ENCODE data around the gene ZC3H12C. TPM values are rescaled to one million over a fixed set of nuclear protein-coding genes. Genes with fewer than 3 reads are reported as not detected.

ZC3H12C gene
- total and polyA plus RNA-seq, 2 of the 4 experiments (the other 2 are of a cell fraction) = 4.2 to 15.8 TPM

DNA sequence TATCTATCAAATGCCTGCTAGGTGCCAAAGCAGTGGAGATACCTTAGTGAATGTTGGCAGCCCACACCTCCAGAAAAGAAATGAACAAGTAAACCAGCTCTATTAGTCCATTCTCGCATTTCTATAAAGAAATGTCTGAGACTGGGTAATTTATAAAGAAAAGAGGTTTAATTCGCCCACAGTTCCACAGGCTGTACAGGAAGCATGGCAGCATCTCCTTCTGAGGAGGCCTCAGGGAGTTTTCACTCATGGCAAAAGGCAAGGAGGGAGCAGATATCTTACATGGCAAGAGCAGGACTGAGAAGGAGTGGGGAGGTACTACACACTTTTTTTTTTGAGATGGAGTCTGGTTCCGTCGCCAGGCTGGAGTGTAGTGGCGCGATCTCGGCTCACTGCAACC lies 18.7 kb upstream of the ZC3H12C start:
- CTCF ChIA-PET = no interaction called here
- H3K27me3 ChIP-seq (ENCODE audit: control insufficient read depth, insufficient read depth, low read length) = no peaks in the 10 kb centered on the region
- 0 out of 4 replicates have a peak, but pooled peaks cover 0 to 4% of the 10 kb centered on the region in 2 experiments for H3K79me1 ChIP-seq (ENCODE audit: low read depth in 1 of 2, low read length in 2 of 2)
- H3K4me2 ChIP-seq (ENCODE audit: low read depth, low read length) = no peak overlapping the region
- DNase-seq (no peak), ATAC-seq (ENCODE audit: low read depth) (no peak)
- BruUV-seq (replicated peaks) = no TSS peak
- H4K8ac ChIP-seq (ENCODE audit: low read depth in 2 of 2, low read length in 2 of 2) = no peak overlapping the region
- no peak overlapping the region for H4K91ac ChIP-seq (ENCODE audit: insufficient read depth, low read depth, low read length)
- TF ChIP-seq RCOR1 (IDR thresholded peaks at IDR 0.05; ENCODE audit: insufficient replicate concordance, low read length) (no peak), RFX5 (IDR thresholded peaks at IDR 0.05; ENCODE audit: low read depth, low read length) (no peak), FOS (IDR thresholded peaks at IDR 0.05; ENCODE audit: low read depth, low read length) (no peak), CEBPB (IDR thresholded peaks at IDR 0.05; ENCODE audit: low read depth, low read length) (no peak), BHLHE40 (IDR thresholded peaks at IDR 0.05; ENCODE audit: low read depth, low read length) (no peak), CHD1 (IDR thresholded peaks at IDR 0.05; ENCODE audit: low read depth, low read length) (no peak), MXI1 (IDR thresholded peaks at IDR 0.05; ENCODE audit: borderline replicate concordance, low read depth, low read length) (no peak)
- TF ChIP-seq, protein P1, sequence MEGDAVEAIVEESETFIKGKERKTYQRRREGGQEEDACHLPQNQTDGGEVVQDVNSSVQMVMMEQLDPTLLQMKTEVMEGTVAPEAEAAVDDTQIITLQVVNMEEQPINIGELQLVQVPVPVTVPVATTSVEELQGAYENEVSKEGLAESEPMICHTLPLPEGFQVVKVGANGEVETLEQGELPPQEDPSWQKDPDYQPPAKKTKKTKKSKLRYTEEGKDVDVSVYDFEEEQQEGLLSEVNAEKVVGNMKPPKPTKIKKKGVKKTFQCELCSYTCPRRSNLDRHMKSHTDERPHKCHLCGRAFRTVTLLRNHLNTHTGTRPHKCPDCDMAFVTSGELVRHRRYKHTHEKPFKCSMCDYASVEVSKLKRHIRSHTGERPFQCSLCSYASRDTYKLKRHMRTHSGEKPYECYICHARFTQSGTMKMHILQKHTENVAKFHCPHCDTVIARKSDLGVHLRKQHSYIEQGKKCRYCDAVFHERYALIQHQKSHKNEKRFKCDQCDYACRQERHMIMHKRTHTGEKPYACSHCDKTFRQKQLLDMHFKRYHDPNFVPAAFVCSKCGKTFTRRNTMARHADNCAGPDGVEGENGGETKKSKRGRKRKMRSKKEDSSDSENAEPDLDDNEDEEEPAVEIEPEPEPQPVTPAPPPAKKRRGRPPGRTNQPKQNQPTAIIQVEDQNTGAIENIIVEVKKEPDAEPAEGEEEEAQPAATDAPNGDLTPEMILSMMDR (conservative IDR thresholded peaks at IDR 0.05; ENCODE audit: low read depth, low read length) = no peak
- TF ChIP-seq, protein P2, sequence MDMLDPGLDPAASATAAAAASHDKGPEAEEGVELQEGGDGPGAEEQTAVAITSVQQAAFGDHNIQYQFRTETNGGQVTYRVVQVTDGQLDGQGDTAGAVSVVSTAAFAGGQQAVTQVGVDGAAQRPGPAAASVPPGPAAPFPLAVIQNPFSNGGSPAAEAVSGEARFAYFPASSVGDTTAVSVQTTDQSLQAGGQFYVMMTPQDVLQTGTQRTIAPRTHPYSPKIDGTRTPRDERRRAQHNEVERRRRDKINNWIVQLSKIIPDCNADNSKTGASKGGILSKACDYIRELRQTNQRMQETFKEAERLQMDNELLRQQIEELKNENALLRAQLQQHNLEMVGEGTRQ (IDR thresholded peaks at IDR 0.05; ENCODE audit: low read depth, low read length) = no peak
- H2AK5ac ChIP-seq (ENCODE audit: low read depth, low read length) = no peak overlapping the region
- H2AFZ ChIP-seq (replicated peaks; ENCODE audit: low read length, poor library complexity) = no peak overlapping the region
- no peaks in the 10 kb centered on the region for H3K36me3 ChIP-seq (ENCODE audit: control insufficient read depth, insufficient read depth, low read length)
- no peak overlapping the region for H3K23ac ChIP-seq (ENCODE audit: low read depth, low read length)
- H3K18ac ChIP-seq (ENCODE audit: low read depth, low read length) = no peak overlapping the region
- no peak overlapping the region for H2BK20ac ChIP-seq (ENCODE audit: low read depth, low read length)
- no peak overlapping the region for H2BK120ac ChIP-seq (ENCODE audit: low read depth, low read length)
- H3K4me3 ChIP-seq (ENCODE audit: insufficient read depth, low read depth, low read length) = no peak overlapping the region
- H3K4ac ChIP-seq (ENCODE audit: low read depth, low read length) = no peak overlapping the region
- no CpG with 5 or more reads among the region's 7 CpGs for WGBS, 2 experiments (ENCODE audit: extremely low coverage in 2 of 2, insufficient read length in 1 of 2)
- H3K27ac ChIP-seq (ENCODE audit: insufficient read depth, low read length) = no peak overlapping the region
- intact Hi-C loops (cut with micrococcal nuclease) = no loop called here
- H2BK5ac ChIP-seq (ENCODE audit: low read depth, low read length, poor library complexity, severe bottlenecking) = no peak overlapping the region
- no peak overlapping the region for H3K14ac ChIP-seq (replicated peaks; ENCODE audit: low read depth, low read length)
- POLR2A ChIA-PET (ENCODE audit: unreplicated experiment) = no interaction called here
- H4K20me1 ChIP-seq (ENCODE audit: insufficient read depth, low read length) = no peaks in the 10 kb centered on the region
- no peaks in the 10 kb centered on the region for H3K9me3 ChIP-seq (ENCODE audit: control insufficient read depth, insufficient read depth, low read length)
- H2BK15ac ChIP-seq (ENCODE audit: low read depth, low read length) = no peak overlapping the region
- no peak overlapping the region for H2AK9ac ChIP-seq (replicated peaks; ENCODE audit: low read depth, low read length, poor library complexity)
- in situ Hi-C loops (cut with MboI; ENCODE audit: low sequenced_read_pairs) = no loop called here
- no peaks in the 10 kb centered on the region; the same call in 1 of the 2 replicates for H3K9me1 ChIP-seq (ENCODE audit: insufficient read depth, low read length)
- no peak overlapping the region for H3K9ac ChIP-seq (ENCODE audit: low read depth, low read length)
- no peak overlapping the region for H3K56ac ChIP-seq (ENCODE audit: extremely low read depth, insufficient read depth, low read length)
- H3K4me1 ChIP-seq (ENCODE audit: control insufficient read depth, insufficient read depth, low read length) = peaks cover 14% of the 10 kb centered on the region; the same call in 1 of the 2 replicates
- H4K5ac ChIP-seq (ENCODE audit: low read depth, low read length) = no peak overlapping the region
- dilution Hi-C loops (cut with HindIII; ENCODE audit: low sequenced_read_pairs, unreplicated experiment) = no loop called here

All from IMR-90 (cell line).